Peyer's patch (tissue), 4 donors: Measurements from ENCODE around the gene PLXNB2. TPM values are rescaled to one million over a fixed set of nuclear protein-coding genes. Genes with fewer than 3 reads are reported as not detected.

Experiments
- DNase-seq, 3 donors: peaks; one replicate each; pipeline ENCODE4 v3.0.0-alpha.2; 2017 to 2019
- H3K27ac ChIP-seq, 4 donors: fragments of 200-600 bp; sonication (generic); one replicate each; pipeline ENCODE4 v1.5.1; 2016 to 2019
- H3K27me3 ChIP-seq, 2 donors: fragments of 200-600 bp; sonication (generic); one replicate each; pipeline ENCODE4 v1.5.1; 2019
- H3K36me3 ChIP-seq, 3 donors: fragments of 200-600 bp; sonication (generic); one replicate each; pipeline ENCODE4 v1.5.1; 2016 to 2019
- H3K4me1 ChIP-seq, 4 donors: fragments of 200-600 bp; sonication (generic); one replicate each; pipeline ENCODE4 v1.5.1; 2016 to 2019
- H3K4me3 ChIP-seq, 4 donors: fragments of 200-600 bp; sonication (generic); 1 replicate in 3 of 4; 2 replicates in 1 of 4; pipeline ENCODE4 v1.5.1; 2016 to 2019; ENCODE audit warnings: mild to moderate bottlenecking in 1 of 4
- H3K9me3 ChIP-seq, 4 donors: fragments of 200-600 bp; sonication (generic); one replicate each; pipeline ENCODE4 v1.5.1; 2016 to 2019; ENCODE audit warnings: mild to moderate bottlenecking in 1 of 4
- CTCF ChIP-seq, 6 experiments: fragments of 450-650 bp in 4 of 6; fragments of 200-600 bp in 2 of 6; sonication (generic) in 1 of 6; IDR thresholded peaks; one replicate each; pipeline ENCODE4 v1.5.1; 2017 to 2019; ENCODE audit warnings: antibody characterized with exemption in 6 of 6, mild to moderate bottlenecking in 3 of 6, moderate library complexity in 1 of 6
- POLR2A ChIP-seq, 2 donors: fragments of 450-650 bp; IDR thresholded peaks; one replicate each; pipeline ENCODE4 v1.5.1; 2017; ENCODE audit warnings: antibody characterized with exemption in 2 of 2, mild to moderate bottlenecking in 2 of 2, moderate library complexity in 2 of 2
- total RNA-seq, 4 donors: library from RNA; depleted of rRNA; stranded (reverse); fragments of >200 nt; gene quantifications; one replicate each; pipeline ENCODE4 v1.1.0, GENCODE V29; 2016

PLXNB2 gene
- total RNA-seq, 4 donors from 2014 or later, result 182 to 597 (median 307) TPM

- TF ChIP-seq POLR2A (IDR thresholded peaks at IDR 0.05) (no peak), CTCF (IDR thresholded peaks at IDR 0.05) (no peak)
- Histone ChIP-seq H3K4me3 (no peak overlapping the region), H3K4me1 (peaks cover 0 to 20% (median 12%) of the 10 kb centered on the region in 4 donors), H3K36me3 (no peaks in the 10 kb centered on the region), H3K27ac (no peak overlapping the region), H3K9me3 (no peaks in the 10 kb centered on the region), H3K27me3 (peaks cover 0 to 15% of the 10 kb centered on the region in 2 donors)
- no peak for DNase-seq
Observed at GRCh38 chr22:50259302-50259701, 48.1 kb downstream of the PLXNB2 start.

GRCh38 chr22:50258361-50259292, 48.8 kb downstream of the PLXNB2 start:
- TF ChIP-seq POLR2A (IDR thresholded peaks at IDR 0.05) (no peak), CTCF (IDR thresholded peaks at IDR 0.05) (no peak)
- Histone ChIP-seq H3K27ac (no peak overlapping the region), H3K36me3 (no peaks in the 10 kb centered on the region), H3K4me3 (no peak overlapping the region), H3K27me3 (peaks cover 0 to 15% of the 10 kb centered on the region in 2 donors), H3K4me1 (peaks cover 0 to 20% (median 12%) of the 10 kb centered on the region in 4 donors), H3K9me3 (no peaks in the 10 kb centered on the region)
- no peak for DNase-seq

DNA sequence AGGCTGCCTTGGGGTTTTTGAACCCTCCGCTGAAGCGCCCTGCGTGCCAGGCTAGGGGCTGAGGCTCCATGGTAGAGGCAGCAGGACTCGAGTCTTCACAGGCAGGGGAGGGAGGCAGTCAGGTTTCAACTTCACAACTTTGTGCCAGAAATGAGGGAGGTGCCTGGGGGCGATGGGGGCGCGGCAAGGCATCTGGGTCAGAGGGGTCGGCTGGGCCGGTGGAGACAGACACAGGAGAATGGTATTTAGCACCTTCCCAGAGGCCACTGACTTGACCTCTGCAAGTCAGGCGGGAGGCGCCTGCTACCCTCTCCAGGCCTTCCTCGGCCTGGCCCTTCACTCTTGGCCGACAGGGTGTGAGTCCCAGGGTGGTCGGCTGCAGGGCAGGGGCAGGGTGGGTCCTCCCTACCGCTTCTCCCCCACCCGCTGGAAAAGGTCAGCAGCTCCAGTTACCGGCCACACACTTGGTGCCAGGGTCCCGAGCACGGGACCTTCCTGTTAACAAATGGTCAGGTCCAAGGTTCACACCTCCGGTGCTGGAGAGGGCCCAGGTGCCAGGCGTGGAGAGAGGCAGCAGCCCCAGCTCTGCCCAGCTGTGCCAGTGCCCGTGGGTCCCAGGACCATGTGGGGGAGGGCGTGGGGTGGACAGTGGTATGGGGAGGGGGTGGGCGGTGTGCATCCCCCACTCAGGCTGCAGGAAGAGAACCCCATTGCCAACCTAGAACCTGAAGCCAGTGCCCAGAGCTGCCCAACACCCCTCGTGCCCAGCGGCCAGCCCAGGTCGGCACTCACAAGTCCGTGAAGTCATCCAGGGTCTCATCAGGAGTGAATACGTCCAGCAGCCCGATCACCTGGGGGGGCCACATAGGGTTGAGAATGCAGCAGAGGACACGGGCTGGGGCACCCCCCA, 49.7 kb downstream of the PLXNB2 start:
- Histone ChIP-seq H3K27ac (no peak overlapping the region), H3K4me3 (no peak overlapping the region), H3K4me1 (peaks cover 0 to 20% (median 12%) of the 10 kb centered on the region in 4 donors), H3K36me3 (no peaks in the 10 kb centered on the region), H3K9me3 (no peaks in the 10 kb centered on the region), H3K27me3 (peaks cover 0 to 15% of the 10 kb centered on the region in 2 donors)
- TF ChIP-seq CTCF (IDR thresholded peaks at IDR 0.05) (no peak), POLR2A (IDR thresholded peaks at IDR 0.05) (no peak)
- no peak for DNase-seq

GRCh38 chr22:50257041-50257440, 50.4 kb downstream of the PLXNB2 start:
- Histone ChIP-seq H3K4me1 (peaks cover 0 to 16% (median 9%) of the 10 kb centered on the region in 4 donors), H3K36me3 (no peaks in the 10 kb centered on the region), H3K9me3 (no peaks in the 10 kb centered on the region), H3K4me3 (no peak overlapping the region), H3K27ac (no peak overlapping the region), H3K27me3 (peaks cover 0 to 9% of the 10 kb centered on the region in 2 donors)
- DNase-seq, result no peak
- TF ChIP-seq CTCF (IDR thresholded peaks at IDR 0.05) (no peak), POLR2A (IDR thresholded peaks at IDR 0.05) (no peak)

GRCh38 chr22:50256258-50256862, 51.1 kb downstream of the PLXNB2 start:
- Histone ChIP-seq H3K4me1 (peaks cover 0 to 15% (median 11%) of the 10 kb centered on the region in 4 donors), H3K36me3 (no peaks in the 10 kb centered on the region), H3K9me3 (no peaks in the 10 kb centered on the region), H3K4me3 (no peak overlapping the region), H3K27ac (no peak overlapping the region), H3K27me3 (peaks cover 0 to 5% of the 10 kb centered on the region in 2 donors)
- TF ChIP-seq CTCF (IDR thresholded peaks at IDR 0.05) (no peak), POLR2A (IDR thresholded peaks at IDR 0.05) (no peak)
- no peak for DNase-seq
